NCI-H748 (cell line): ENCODE data around the gene KRTAP4-4.
"Not testable (repeated sequence)": the region's sequence is repeated elsewhere in the genome, so short reads cannot be mapped to it uniquely, and the experiment has no call there.

Experiments used
- DNase-seq: peaks from one replicate; lab custom pipeline; 2025; ENCODE audit not compliant: unreplicated experiment; lab: John Stamatoyannopoulos, UW

KRTAP4-4 gene

DNA sequence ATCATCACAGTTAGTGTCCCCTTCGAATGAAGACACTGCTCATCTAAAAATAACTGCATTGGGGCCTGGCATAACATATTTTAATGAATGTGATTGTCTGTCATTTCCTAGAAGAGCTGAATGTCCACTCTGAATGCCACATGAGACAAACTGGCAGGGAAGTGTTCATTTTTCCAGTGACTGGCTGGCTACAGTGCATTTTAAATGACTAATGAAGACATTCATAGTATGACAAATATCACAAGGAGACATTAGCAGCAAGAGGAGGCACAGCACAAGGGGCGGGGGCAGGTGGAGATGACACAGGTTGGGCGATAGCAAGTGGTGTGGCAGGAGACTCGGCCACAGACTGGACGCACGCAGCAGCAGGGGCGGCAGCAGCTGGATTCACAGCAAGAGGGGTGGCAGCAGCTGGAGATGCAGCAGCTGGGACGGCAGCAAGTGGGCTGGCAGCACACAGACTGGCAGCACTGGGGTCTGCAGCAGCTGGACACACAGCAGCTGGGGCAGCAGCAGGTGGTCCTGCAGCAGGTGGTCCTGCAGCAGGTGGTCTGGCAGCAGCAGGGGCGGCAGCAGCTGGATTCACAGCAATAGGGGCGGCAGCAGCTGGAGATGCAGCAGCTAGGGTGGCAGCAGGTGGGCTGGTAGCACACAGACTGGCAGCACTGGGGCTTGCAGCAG lies 11.4 kb downstream of the KRTAP4-4 start:
- peak; percentile 4 for DNase-seq

DNA sequence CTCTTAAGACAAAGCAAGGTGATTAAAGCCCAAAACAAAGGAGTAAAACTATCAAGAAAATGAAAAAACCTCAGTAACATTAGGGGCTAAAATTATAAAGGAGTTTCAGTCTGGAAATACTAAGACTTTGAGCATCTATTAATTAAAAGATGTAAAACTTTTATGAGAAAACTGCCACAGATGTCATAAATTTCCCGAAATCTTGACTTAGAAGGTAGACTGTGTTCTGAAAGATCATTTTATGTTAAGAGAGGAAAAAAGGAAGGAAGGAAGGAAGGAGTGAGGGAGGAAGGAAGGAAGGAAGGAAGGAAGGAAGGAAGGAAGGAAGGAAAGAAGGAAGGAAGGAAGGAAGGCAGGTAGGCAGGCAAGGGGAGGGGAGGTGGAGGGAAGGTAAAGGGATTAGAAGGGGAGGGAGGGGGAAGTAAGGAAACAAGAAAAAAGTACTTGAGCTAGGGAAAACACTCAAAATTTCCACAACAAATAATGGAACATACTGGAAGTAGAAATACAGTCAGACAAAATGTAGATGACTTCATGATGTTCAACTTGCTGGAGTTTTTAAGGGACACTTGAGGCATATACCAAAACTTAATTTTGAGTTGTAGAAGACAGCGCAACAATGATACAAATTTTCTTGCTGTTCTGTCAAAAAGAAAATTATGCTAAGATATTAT lies 12.9 kb downstream of the KRTAP4-4 start:
- no peak for DNase-seq

DNA sequence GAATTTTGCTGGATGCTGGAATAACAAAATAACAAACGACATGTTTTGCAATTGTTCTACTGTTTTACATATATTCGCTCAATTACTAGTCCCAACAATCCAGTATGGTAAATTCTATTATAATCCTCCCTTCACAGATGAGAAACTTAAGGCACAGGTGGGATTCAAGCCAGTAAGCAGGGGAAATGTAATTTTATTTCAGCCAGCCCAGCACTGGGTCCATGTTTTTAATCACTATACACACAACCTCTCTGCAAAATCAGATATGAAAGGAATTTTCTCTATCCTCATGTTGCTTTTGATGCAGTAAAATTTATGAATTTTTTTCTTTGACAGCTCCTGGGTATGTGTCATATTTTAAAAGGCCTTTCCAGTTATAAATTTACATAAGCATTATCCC lies 15.3 kb downstream of the KRTAP4-4 start:
- no peak for DNase-seq

DNA sequence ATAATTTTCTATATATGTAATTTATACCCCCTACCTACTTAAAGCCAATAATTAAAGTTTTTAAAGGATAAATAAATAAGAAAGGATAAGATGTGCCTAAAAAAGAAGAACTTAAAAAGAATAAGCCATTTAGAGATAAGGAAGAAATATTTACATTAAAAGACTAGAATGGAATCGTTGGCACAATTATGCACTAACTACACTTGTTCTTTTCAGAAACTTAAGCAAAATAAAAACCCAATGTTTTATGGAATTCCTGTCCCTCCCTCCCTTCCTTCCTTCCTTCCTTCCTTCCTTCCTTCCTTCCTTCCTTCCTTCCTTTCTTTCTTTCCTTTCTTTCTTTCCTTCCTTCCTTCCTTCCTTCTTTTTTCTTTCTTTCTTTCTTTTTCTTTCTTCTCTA lies 15.7 kb downstream of the KRTAP4-4 start:
- DNase-seq: no peak

DNA sequence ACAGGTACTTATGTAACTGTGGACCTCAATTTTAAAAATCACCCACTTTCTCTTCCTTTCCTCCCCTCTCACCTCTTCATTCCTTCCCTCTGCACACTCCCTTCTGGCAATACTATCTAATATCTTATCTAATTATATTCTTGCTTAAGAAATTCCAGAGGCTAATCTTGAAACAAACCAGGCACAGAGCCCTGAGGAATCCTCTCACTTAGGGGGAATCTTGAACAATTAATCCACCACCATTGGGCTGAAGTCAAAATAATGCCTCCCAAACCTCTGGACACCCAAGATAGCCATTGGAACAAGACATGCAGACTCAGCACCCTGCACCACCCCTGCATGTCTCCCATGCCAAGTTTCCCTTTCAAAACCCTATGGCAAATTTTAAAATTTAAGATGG lies 19.2 kb downstream of the KRTAP4-4 start:
- DNase-seq: no peak

DNA sequence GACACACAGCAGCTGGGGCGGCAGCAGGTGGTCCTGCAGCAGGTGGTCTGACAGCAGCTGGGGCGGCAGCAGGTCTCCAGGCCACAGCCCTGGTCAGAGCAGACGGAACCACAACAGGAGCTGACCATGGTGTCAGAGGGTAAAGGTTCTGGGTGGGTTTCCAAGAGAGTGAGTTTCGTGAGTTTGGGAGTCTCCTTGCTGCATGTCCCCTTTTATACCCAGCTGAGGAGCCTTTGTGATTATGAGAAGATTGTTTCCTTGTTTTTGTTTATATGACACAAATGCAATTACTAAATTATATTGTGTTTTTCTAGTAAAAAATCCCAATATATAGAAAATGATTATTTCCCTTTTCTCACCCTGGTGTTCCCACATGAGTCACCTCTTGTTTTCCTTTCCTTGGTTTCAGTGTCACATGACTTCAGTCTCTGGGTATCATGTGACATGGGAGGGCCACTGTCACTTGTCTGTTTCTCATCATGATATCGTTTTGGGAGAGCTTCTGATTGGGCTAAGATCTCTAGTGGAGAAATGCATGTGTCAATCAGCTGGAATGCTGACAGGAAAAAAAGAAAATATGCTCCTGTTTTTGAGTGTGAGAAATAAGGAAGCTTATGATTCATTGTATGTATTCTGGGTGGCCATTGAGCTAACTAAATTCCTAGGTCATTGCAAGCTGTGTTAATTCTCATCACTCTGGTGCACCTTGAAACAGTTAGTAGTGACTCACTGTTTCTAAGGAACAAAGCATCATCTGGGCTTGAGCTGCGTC lies 20.0 kb downstream of the KRTAP4-4 start, which contains the start of gene KRTAP4-6:
Gene KRTAP4-6 (minus strand): TSS at position 185 of the 772 bp plus-strand sequence. CDS start 57 bp downstream, at position 128.
- DNase-seq: no peak

DNA sequence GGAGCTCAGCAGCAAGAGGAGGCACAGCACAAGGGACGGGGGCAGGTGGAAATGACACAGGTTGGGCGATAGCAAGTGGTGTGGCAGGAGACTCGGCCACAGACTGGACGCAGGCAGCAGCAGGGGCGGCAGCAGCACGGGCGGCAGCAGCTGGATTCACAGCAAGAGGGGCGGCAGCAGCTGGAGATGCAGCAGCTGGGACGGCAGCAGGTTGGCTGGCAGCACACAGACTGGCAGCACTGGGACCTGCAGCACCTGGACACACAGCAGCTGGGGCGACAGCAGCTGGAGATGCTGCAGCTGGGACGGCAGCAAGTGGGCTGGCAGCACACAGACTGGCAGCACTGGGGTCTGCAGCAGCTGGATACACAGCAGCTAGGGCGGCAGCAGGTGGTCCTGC lies 20.7 kb downstream of the KRTAP4-4 start:
- DNase-seq: not testable (repeated sequence)

DNA sequence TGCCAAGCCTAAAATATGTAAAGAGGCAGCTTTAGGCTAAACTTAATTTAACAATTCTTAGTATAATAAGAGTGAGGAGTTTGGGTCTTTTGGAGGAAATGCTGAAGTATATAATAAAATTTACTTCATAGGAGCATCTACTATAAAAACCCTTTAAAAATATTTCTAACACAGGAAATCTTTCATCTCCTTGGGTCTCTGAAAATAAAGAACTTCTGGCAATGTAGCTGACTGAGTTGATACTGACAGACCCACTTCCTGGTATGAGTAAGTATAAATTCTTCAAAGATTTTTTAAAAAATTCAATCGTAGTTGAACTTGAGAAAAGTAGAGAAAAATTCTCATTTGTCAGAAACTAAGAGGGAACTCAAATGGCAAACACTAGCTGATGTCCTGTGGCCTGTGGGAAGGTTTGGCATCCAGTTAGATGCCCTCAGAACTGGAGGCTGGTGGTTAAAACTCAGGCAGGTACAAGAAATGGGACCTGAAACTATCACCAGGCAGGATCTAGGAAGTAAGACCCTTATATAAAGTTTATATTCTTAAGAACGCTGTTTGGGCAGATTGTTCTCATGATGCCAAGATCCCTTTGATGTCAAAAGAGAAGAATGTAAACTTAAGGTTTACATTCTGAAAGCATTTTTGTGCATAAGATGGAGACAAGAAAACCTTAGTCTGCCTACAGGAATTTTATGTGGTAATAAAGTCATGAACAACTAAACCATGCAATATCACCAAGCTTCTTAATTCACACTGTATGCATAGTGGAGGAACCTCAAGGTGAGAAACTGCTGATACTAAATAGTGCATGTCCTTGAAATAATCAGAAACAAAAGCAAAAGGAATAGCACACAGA lies 26.4 kb downstream of the KRTAP4-4 start:
- no peak for DNase-seq

DNA sequence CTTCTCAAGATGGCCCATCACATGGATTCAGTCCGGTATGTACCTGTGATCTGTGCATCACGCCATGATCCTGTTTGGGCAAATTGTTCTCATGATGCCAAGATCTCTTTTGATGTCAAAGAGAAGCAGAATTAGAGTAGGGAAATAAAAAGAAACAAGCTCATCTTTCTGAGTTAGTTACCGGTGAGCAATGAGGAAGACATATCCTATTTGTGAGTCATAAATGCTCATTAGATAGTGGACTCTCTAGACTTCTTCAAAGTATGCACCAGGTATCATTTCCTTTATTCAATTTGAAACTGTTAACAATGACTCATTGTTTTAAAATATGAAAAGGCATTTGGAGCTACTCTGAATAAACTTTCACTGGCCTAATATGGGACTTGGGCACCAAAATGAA lies 28.6 kb downstream of the KRTAP4-4 start:
- no peak for DNase-seq

DNA sequence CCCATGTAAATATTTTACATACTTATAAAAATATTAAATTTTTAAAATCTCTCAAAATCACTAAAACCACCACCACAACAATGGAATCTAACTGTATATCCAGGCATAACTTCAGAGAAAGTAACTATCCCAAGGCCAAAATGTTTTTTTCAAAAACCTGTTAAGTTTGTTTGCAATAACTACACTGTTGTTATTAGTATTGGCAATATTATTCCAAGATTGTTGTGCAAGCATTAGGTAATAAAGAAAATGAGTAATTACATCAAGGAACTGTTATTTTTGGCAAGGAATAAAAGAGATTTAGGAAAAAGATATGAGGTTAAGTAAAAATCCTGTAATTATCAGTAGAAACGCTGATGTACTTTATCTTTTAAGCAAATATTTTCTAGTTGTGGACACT lies 33.2 kb downstream of the KRTAP4-4 start:
- DNase-seq: no peak

DNA sequence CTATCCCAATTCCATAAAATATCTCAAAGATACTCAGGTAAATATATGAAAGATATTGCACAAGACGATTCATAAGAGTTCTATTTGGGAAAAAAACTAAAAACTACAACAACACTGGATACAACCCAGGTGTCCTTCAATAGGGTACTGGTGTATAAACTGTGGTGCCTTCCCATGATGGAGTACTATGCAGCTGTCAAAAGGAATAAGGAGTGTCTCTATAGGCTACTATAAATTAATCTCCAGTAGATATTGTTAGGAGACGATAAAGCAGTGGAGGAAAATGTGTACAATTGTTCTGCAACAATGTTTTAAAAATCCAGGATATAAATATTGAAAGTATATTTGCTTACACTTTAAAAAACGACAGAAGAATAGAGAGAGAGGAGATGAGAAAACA lies 34.1 kb downstream of the KRTAP4-4 start:
- DNase-seq: no peak

DNA sequence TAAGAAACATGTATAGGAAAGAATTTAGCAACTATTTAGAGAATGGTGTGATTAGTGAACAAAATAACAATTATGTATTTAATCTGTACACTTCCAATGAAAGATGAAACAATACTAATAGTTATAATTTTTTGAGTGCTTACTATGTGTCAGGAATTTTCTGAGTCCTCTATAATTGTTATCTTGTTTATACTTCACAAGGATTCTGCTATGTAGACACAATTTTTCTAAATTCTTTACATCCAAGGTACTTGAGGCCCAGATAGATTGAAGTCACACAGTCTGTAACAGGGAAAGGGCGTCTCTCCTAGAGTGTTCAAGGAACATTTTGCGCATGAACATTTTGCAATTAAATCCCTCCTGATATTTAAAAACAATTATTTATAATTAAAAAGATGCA lies 35.5 kb downstream of the KRTAP4-4 start:
- DNase-seq: no peak

DNA sequence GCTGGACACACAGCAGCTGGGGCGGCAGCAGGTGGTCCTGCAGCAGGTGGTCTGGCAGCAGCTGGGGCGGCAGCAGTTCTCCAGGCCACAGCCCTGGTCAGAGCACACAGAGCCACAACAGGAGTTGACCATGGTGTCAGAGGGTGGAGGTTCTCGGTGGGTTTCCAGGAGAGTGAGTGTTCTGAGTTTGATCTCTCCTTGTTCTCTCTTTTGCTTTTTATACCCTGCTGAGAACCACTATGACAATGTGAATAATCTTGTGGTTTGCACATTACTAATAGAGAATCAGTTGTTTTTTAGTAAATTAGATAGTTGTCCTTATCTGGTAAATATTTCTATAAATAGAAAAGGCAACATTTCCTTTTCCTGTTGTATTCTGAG lies 36.6 kb downstream of the KRTAP4-4 start, which contains the start of gene KRTAP4-12:
Gene KRTAP4-12 (minus strand): TSS at position 192 of the 381 bp plus-strand sequence. CDS start 60 bp downstream, at position 132.
- DNase-seq: not testable (repeated sequence)

DNA sequence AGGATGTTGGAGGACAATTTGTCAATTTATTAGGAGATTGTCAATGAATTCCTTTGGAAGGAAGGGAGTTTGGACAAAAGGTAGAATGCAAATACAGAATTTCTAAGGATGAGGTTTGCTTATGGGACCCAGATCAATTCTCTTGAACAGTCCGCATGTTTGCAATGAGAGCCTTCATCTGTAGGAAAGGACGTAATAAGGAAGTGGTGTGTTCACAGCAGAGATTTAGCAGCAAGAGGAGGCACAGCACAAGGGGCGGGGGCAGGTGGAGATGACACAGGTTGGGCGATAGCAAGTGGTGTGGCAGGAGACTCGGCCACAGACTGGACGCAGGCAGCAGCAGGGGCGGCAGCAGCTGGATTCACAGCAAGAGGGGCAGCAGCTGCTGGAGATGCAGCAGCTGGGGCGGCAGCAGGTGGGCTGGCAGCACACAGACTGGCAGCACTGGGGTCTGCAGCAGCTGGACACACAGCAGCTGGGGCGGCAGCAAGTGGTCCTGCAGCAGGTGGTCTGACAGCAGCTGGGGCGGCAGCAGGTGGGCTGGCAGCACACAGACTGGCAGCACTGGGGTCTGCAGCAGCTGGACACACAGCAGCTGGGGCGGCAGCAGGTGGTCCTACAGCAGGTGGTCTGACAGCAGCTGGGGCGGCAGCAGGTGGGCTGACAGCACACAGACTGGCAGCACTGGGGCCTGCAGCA lies 37.1 kb downstream of the KRTAP4-4 start:
- not testable (repeated sequence) for DNase-seq

DNA sequence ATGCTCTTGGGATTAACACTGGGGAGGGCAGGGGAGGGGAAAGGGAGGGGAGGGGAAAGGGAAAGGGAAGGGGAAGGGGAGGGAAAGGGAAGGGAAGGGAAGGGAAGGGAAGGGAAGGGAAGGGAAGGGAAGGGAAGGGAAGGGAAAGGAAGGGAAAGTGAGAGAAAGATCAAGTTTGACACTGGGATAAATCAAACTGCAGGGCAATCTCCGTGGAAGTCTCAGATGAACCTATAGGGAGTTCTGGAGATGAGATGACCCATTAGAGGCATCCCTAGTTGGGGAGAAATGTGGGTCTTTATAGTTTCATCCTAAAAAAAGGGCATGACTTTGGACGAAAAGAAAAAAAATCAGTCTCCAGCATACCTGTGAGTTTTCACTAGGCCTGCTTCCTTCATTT lies 38.8 kb downstream of the KRTAP4-4 start:
- DNase-seq: no peak

DNA sequence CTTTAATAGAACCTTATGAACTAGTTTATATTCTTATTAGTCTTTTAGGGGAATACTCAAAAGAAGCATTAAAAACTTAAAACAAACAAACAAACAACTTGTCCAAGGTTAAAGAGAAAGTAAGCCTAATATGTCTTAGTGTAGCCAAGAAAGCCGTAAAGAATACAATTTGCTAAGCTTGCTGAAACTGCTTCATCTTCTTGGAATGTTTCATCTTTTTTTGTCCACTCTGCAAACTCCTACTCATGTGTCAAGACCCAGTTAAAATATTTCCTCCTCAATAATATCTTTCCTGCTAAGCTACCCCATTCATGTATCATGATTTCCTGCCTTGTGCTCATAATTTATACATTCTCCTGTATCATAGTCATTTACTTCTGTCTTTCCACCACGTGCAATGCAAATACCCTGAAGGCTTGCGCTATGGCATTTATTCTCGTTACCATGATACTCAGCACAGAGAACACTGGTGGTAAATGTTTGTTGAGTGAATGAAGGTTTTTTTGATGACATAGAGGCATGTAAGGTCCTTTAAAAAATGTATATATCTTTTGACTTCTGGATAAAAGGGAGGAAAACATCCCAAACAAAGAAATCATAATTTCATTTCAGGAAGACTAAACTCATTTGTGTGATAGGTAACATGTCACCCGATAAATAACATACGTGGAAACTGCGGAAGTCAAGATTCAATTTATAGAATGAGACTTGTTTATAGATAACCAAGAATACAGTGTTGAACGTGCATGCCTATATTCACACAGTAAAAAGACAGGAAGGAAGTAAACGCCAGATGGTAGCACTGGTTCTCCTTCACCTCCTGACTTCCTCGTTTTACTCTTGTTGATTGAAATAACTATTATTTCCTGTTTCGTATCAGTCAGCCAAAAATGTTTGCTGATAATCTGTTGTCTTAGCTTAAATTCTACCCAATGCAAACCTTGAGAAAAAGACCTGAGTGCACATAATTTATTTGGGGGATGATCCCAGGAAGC lies 40.6 kb downstream of the KRTAP4-4 start:
- DNase-seq: not testable (repeated sequence)

DNA sequence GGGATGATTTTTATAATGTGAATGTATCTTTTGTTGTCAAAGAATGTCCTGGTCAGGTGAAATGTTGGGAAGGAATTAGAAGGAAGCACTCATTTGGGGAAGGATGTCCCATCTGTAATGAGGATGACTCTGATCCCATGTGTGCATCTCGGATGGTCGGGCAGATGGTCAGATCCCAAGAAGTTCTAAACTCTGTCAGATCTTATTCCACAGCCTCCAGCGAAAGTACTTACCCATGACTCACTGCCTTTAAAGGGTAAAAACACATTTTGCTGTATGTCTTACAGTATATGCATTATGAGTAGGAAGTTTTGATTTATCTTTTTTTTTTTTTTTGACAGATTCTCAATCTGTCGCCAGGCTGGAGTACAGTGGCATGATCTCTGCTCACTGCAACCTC lies 41.8 kb downstream of the KRTAP4-4 start:
- no peak for DNase-seq

DNA sequence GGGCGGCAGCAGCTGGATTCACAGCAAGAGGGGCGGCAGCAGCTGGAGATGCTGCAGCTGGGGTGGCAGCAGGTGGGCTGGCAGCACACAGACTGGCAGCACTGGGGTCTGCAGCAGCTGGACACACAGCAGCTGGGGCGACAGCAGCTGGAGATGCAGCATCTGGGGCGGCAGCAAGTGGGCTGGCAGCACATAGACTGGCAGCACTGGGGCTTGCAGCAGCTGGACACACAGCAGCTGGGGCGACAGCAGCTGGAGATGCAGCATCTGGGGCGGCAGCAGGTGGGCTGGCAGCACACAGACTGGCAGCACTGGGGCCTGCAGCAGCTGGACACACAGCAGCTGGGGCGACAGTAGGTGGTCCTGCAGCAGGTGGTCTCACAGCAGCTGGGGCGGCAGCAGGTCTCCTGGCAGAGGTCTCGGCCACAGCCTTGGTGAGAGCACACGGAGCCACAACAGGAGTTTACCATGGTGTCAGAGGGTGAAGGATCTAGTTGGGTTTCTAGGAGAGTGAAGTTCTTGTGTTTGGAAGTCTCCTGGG lies 42.6 kb downstream of the KRTAP4-4 start, which contains the start of gene KRTAP4-11:
Gene KRTAP4-11 (minus strand): TSS at position 528 of the 541 bp plus-strand sequence. CDS start 58 bp downstream, at position 470.
- not testable (repeated sequence) for DNase-seq

DNA sequence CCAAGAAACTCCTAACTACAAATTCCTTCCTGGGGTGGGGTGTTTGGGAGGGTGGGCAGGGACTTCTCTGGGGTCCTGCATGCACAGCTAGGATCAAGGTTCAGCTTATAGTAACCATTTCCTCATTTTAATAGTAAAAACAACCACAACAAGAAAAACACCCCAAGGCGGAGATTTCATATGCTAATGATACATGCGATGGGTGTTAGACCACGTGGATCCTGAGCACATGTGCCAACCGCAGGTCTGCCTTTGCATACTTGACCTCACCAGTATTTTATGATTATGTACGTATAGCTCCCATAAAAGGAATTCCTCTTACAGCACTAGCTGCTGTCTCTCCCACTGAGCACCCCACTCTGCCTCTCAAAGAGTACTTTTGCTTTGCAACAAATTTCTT lies 44.3 kb downstream of the KRTAP4-4 start:
- DNase-seq: no peak
